ENCODE results near the gene CDH20. TPM values are rescaled to one million over a fixed set of nuclear protein-coding genes. Genes with fewer than 3 reads are reported as not detected.

The CDH20 gene
- total and polyA plus RNA-seq, 2 of the 13 experiments (the other 11 are each of a cell fraction or from before 2014, with no cell fraction given): not detected

GRCh38 chr18:61470031-61470674 is 136.9 kb downstream of the CDH20 start:
- peaks cover 0 to 8% of the 10 kb centered on the region in 2 experiments; a peak in 1 of 5 replicates for H3K27me3 ChIP-seq (ENCODE audit: control insufficient read depth in 1 of 2, insufficient read depth in 2 of 2, low read length in 2 of 2)
- H3K4me2 ChIP-seq (ENCODE audit: low read depth, low read length): no peak overlapping the region
- FAIRE-seq (no peak), ATAC-seq (no peak), DNase-seq (ENCODE audit: low spot score) (no peak)
- H3K27ac ChIP-seq (ENCODE audit: extremely low read length, insufficient read depth, low read length): no peak overlapping the region
- TF ChIP-seq ARNTL (CRISPR knock-in tag; IDR thresholded peaks at IDR 0.05) (no peak), TAF1 (CRISPR knock-in tag; IDR thresholded peaks at IDR 0.05) (no peak), XRCC5 (optimal IDR thresholded peaks at IDR 0.05; ENCODE audit: low read length) (no peak), ZNF263 (CRISPR knock-in tag; IDR thresholded peaks at IDR 0.05) (no peak)
- WGBS (ENCODE audit: low lambda C conversion rate): 25% methylated on average over 16 of the region's 16 CpGs
- H3K4me3 ChIP-seq (replicated peaks in 1 of 3; ENCODE audit: insufficient read depth in 1 of 3, low read depth in 2 of 3, low read length in 3 of 3): no peak overlapping the region
- CTCF ChIA-PET (ENCODE audit: low intra/inter-chr PET ratio, low total read pairs): no interaction called here
- no peaks in the 10 kb centered on the region for H3K9me3 ChIP-seq (ENCODE audit: low read length)
- in situ Hi-C loops (cut with HindIII; ENCODE audit: extremely low pct_ligation_motif_present, low pct_unique_long_range_greater_than_20kb): no loop called here
- BruUV-seq (replicated peaks): no TSS peak
- intact Hi-C loops (cut with micrococcal nuclease; ENCODE audit: unreplicated experiment): no loop called here
- no peaks in the 10 kb centered on the region for H3K36me3 ChIP-seq (replicated peaks in 1 of 2; ENCODE audit: control insufficient read depth in 1 of 2, insufficient read depth in 2 of 2, low read length in 2 of 2)
- no peaks in the 10 kb centered on the region for H4K20me1 ChIP-seq (ENCODE audit: insufficient read depth, low read length)
- H3K9ac ChIP-seq (ENCODE audit: insufficient read depth, low read depth, low read length): no peak overlapping the region
- no peaks in the 10 kb centered on the region for H3K4me1 ChIP-seq (ENCODE audit: insufficient read depth, low read length)
- POLR2A ChIA-PET: no interaction called here
- no peak overlapping the region for H2AFZ ChIP-seq (ENCODE audit: low read length)
- no peaks in the 10 kb centered on the region for H3K79me2 ChIP-seq (ENCODE audit: insufficient read depth, low read length)

GRCh38 chr18:61471541-61471940 is 138.3 kb downstream of the CDH20 start:
- in situ Hi-C loops (cut with HindIII; ENCODE audit: extremely low pct_ligation_motif_present, low pct_unique_long_range_greater_than_20kb): no loop called here
- Histone ChIP-seq H3K4me2 (ENCODE audit: low read depth, low read length) (no peak overlapping the region), H3K36me3 (replicated peaks in 1 of 2; ENCODE audit: control insufficient read depth in 1 of 2, insufficient read depth in 2 of 2, low read length in 2 of 2) (no peaks in the 10 kb centered on the region), H3K79me2 (ENCODE audit: insufficient read depth, low read length) (no peaks in the 10 kb centered on the region), H3K4me1 (ENCODE audit: insufficient read depth, low read length) (no peaks in the 10 kb centered on the region), H3K9me3 (ENCODE audit: low read length) (no peaks in the 10 kb centered on the region), H3K4me3 (replicated peaks in 1 of 3; ENCODE audit: insufficient read depth in 1 of 3, low read depth in 2 of 3, low read length in 3 of 3) (no peak overlapping the region), H3K9ac (ENCODE audit: insufficient read depth, low read depth, low read length) (no peak overlapping the region), H4K20me1 (ENCODE audit: insufficient read depth, low read length) (no peaks in the 10 kb centered on the region), H2AFZ (ENCODE audit: low read length) (no peak overlapping the region), H3K27me3 (ENCODE audit: control insufficient read depth in 1 of 2, insufficient read depth in 2 of 2, low read length in 2 of 2) (peaks cover 0 to 11% of the 10 kb centered on the region in 2 experiments; a peak in 1 of 5 replicates), H3K27ac (ENCODE audit: extremely low read length, insufficient read depth, low read length) (no peak overlapping the region)
- ChIA-PET POLR2A (no interaction called here), CTCF (ENCODE audit: low intra/inter-chr PET ratio, low total read pairs) (no interaction called here)
- ATAC-seq (no peak), FAIRE-seq (no peak), DNase-seq (ENCODE audit: low spot score) (no peak)
- TF ChIP-seq CBFB (CRISPR knock-in tag; IDR thresholded peaks at IDR 0.05) (no peak), FUBP1 (CRISPR knock-in tag; IDR thresholded peaks at IDR 0.05; ENCODE audit: borderline replicate concordance) (no peak), ZNF768 (CRISPR knock-in tag; IDR thresholded peaks at IDR 0.05) (no peak), PPARG (CRISPR knock-in tag; conservative IDR thresholded peaks at IDR 0.05) (no peak), ZNF746 (CRISPR knock-in tag; IDR thresholded peaks at IDR 0.05) (no peak), ZNF556 (CRISPR knock-in tag; IDR thresholded peaks at IDR 0.05; ENCODE audit: borderline replicate concordance) (no peak), ARHGAP35 (CRISPR knock-in tag; IDR thresholded peaks at IDR 0.05; ENCODE audit: borderline replicate concordance) (no peak), SIX4 (CRISPR knock-in tag; IDR thresholded peaks at IDR 0.05) (no peak), ZNF790 (CRISPR knock-in tag; IDR thresholded peaks at IDR 0.05; ENCODE audit: borderline replicate concordance) (no peak), DDIT3 (CRISPR knock-in tag; IDR thresholded peaks at IDR 0.05) (no peak), ZNF143 (CRISPR knock-in tag; IDR thresholded peaks at IDR 0.05) (no peak), ZNF547 (CRISPR knock-in tag; IDR thresholded peaks at IDR 0.05) (no peak), ZNF619 (CRISPR knock-in tag; IDR thresholded peaks at IDR 0.05) (no peak), DMAP1 (CRISPR knock-in tag; IDR thresholded peaks at IDR 0.05) (no peak), HDAC2 (CRISPR knock-in tag; IDR thresholded peaks at IDR 0.05) (no peak), NFYB (CRISPR knock-in tag; IDR thresholded peaks at IDR 0.05) (no peak)
- intact Hi-C loops (cut with micrococcal nuclease; ENCODE audit: unreplicated experiment): no loop called here
- no TSS peak for BruUV-seq (replicated peaks)
- 1% methylated on average over 4 of the region's 4 CpGs for WGBS (ENCODE audit: low lambda C conversion rate)
